Lung (tissue), 12 donors: Measurements from ENCODE around the gene ITGB6. TPM values are rescaled to one million over a fixed set of nuclear protein-coding genes. Genes with fewer than 3 reads are reported as not detected.
A peak's percentile ranks its signal among the peaks of the same experiment; 100 is the strongest.

Source experiments
- ATAC-seq: fragments of 200-7000 bp; cut with Tn5 transposase; one replicate; pipeline ENCODE4 v1.9.1; 2020; ENCODE audit warnings: moderate number of reproducible peaks; ENCODE audit not compliant: insufficient read depth, low FRiP score
- DNase-seq, 3 donors: peaks; one replicate each; pipeline ENCODE4 v3.0.0-alpha.2; 2013 to 2017
- H3K27ac ChIP-seq, 2 donors: one replicate each; pipeline ENCODE4 v1.5.1; 2013; ENCODE audit warnings: mild to moderate bottlenecking in 2 of 2, moderate library complexity in 2 of 2, control low read depth in 1 of 2, inconsistent platforms in 1 of 2, low read depth in 1 of 2, low read length in 1 of 2
- H3K27me3 ChIP-seq, 3 donors: one replicate each; pipeline ENCODE4 v1.5.1; 2013; ENCODE audit warnings: low read length in 2 of 3; ENCODE audit not compliant: control insufficient read depth in 3 of 3, insufficient read depth in 3 of 3
- H3K36me3 ChIP-seq, 4 donors: one replicate each; pipeline ENCODE4 v1.5.1; 2013; ENCODE audit warnings: low read length in 4 of 4, mild to moderate bottlenecking in 1 of 4, moderate library complexity in 1 of 4; ENCODE audit not compliant: control insufficient read depth in 4 of 4, insufficient read depth in 4 of 4
- H3K4me1 ChIP-seq, 5 donors: one replicate each; pipeline ENCODE4 v1.5.1; 2013; ENCODE audit warnings: low read length in 5 of 5, mild to moderate bottlenecking in 2 of 5, moderate library complexity in 1 of 5; ENCODE audit not compliant: control insufficient read depth in 5 of 5, insufficient read depth in 5 of 5
- H3K4me3 ChIP-seq: one replicate; pipeline ENCODE4 v1.5.1; 2013; ENCODE audit warnings: mild to moderate bottlenecking, control low read depth, moderate library complexity
- H3K9ac ChIP-seq, 2 donors: one replicate each; pipeline ENCODE4 v1.5.1; 2013; ENCODE audit warnings: low read length in 2 of 2, control low read depth in 1 of 2; ENCODE audit not compliant: insufficient read depth in 1 of 2
- H3K9me3 ChIP-seq, 4 donors: one replicate each; pipeline ENCODE4 v1.5.1; 2013; ENCODE audit warnings: low read length in 3 of 4, mild to moderate bottlenecking in 1 of 4, moderate library complexity in 1 of 4; ENCODE audit not compliant: control insufficient read depth in 4 of 4, insufficient read depth in 3 of 4
- WGBS, 2 donors: extraction: QIAGEN DNeasy Blood & Tissue Kit; methylation state at CpG; one replicate each; pipeline ENCODE4 v1.1.7; 2013; 5-methylcytosine and 5-hydroxymethylcytosine counted together
- polyA plus RNA-seq, 2 donors: library from polyadenylated mRNA; stranded (reverse); fragments of 200-250 nt; gene quantifications; one replicate each; pipeline ENCODE4 v1.2.1, GENCODE V29; 2013
- total RNA-seq, 2 donors: library from RNA; depleted of rRNA in 1 of 2; stranded (reverse); fragments of >200 nt in 1 of 2; gene quantifications; one replicate each; pipeline ENCODE4 v1.2.1, GENCODE V29; 2014 to 2021
- TF ChIP-seq, protein P1 (sequence below): IDR thresholded peaks from 2 replicates; pipeline ENCODE4 v1.5.1; 2012; ENCODE audit warnings: mild to moderate bottlenecking; ENCODE audit errors: control extremely low read depth, extremely low read depth
- donor health status: control.
- donor health status: control.
- donor health status: Bipolar disorder and iron deficiency.
- donor health status: healthy.
- donor health status: DM: yes; HTN: yes; CAD: no.

Gene ITGB6
- total and polyA plus RNA-seq, 4 donors, result 35.1 to 141 (median 41.8) TPM

GRCh38 chr2:160141419-160141818, 58.7 kb downstream of the ITGB6 start:
- peak in 2 of 3 donors; percentile 3 to 17 for DNase-seq
- no peaks in the 10 kb centered on the region for H3K27me3 ChIP-seq
- TF ChIP-seq, protein P1, sequence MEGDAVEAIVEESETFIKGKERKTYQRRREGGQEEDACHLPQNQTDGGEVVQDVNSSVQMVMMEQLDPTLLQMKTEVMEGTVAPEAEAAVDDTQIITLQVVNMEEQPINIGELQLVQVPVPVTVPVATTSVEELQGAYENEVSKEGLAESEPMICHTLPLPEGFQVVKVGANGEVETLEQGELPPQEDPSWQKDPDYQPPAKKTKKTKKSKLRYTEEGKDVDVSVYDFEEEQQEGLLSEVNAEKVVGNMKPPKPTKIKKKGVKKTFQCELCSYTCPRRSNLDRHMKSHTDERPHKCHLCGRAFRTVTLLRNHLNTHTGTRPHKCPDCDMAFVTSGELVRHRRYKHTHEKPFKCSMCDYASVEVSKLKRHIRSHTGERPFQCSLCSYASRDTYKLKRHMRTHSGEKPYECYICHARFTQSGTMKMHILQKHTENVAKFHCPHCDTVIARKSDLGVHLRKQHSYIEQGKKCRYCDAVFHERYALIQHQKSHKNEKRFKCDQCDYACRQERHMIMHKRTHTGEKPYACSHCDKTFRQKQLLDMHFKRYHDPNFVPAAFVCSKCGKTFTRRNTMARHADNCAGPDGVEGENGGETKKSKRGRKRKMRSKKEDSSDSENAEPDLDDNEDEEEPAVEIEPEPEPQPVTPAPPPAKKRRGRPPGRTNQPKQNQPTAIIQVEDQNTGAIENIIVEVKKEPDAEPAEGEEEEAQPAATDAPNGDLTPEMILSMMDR, result no peak
- H3K4me1 ChIP-seq, result peaks cover 0 to 12% (median 2%) of the 10 kb centered on the region in 5 donors
- H3K9ac ChIP-seq, result no peak overlapping the region
- peaks cover 0 to 1% (median 0%) of the 10 kb centered on the region in 4 donors for H3K36me3 ChIP-seq
- no peak for ATAC-seq
- 60 to 81% methylated on average over 4 of the region's 4 CpGs for WGBS, 2 donors
- no peak overlapping the region for H3K27ac ChIP-seq
- no peak overlapping the region for H3K4me3 ChIP-seq
- H3K9me3 ChIP-seq, result peaks cover 0 to 2% (median 0%) of the 10 kb centered on the region in 4 donors

GRCh38 chr2:160140471-160140870, 59.6 kb downstream of the ITGB6 start:
- H3K9ac ChIP-seq, result no peak overlapping the region
- ATAC-seq (no peak), DNase-seq (peak in 2 of 3 donors; percentile 6 to 7)
- H3K4me1 ChIP-seq, result peaks cover 0 to 12% (median 2%) of the 10 kb centered on the region in 5 donors
- H3K9me3 ChIP-seq, result peaks cover 0 to under 1% (median 0%) of the 10 kb centered on the region in 4 donors
- WGBS, 2 donors, result 76 to 91% methylated on average over 4 of the region's 4 CpGs
- H3K36me3 ChIP-seq, result peaks cover 0 to 1% (median 0%) of the 10 kb centered on the region in 4 donors
- no peak overlapping the region for H3K27ac ChIP-seq
- no peak overlapping the region for H3K4me3 ChIP-seq
- no peaks in the 10 kb centered on the region for H3K27me3 ChIP-seq
- TF ChIP-seq, protein P1, result no peak

GRCh38 chr2:160139991-160140390, 60.1 kb downstream of the ITGB6 start:
- TF ChIP-seq, protein P1, result no peak
- peaks cover 0 to 12% (median 2%) of the 10 kb centered on the region in 5 donors for H3K4me1 ChIP-seq
- H3K9me3 ChIP-seq, result no peaks in the 10 kb centered on the region
- no peak overlapping the region for H3K9ac ChIP-seq
- 83 to 90% methylated on average over 1 of the region's 1 CpG for WGBS, 2 donors
- ATAC-seq, result no peak
- no peak overlapping the region for H3K27ac ChIP-seq
- no peak overlapping the region for H3K4me3 ChIP-seq
- H3K27me3 ChIP-seq, result no peaks in the 10 kb centered on the region
- peaks cover 0 to 1% (median 0%) of the 10 kb centered on the region in 4 donors for H3K36me3 ChIP-seq
- peak in 2 of 3 donors; percentile 4 to 8 for DNase-seq

DNA sequence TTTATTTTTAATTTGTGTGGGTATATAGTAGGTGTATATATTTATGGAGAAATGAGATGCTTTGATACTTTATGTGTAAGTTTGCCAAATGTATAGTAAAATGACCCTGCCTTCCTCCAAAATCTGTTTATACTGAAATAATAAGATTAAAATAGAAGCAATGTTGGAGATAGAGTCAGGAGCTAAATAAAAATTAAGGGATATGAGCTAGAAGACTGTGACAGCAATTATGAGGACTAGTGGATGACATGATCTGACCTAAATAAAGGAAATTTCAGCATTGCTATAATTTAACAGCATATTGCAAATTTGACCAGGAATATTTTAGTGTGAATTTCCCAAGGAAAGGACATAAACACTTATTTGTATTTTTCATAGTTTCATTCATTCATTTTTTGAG, 60.7 kb downstream of the ITGB6 start:
- H3K4me3 ChIP-seq, result no peak overlapping the region
- H3K27me3 ChIP-seq, result no peaks in the 10 kb centered on the region
- H3K9me3 ChIP-seq, result no peaks in the 10 kb centered on the region
- TF ChIP-seq, protein P1, result no peak
- no peak for DNase-seq
- H3K27ac ChIP-seq, result no peak overlapping the region
- H3K4me1 ChIP-seq, result peaks cover 0 to 12% (median 2%) of the 10 kb centered on the region in 5 donors
- H3K36me3 ChIP-seq, result peaks cover 0 to 1% (median 0%) of the 10 kb centered on the region in 4 donors
- no peak for ATAC-seq
- H3K9ac ChIP-seq, result no peak overlapping the region
